ENCODE results near the gene CTSK.
A peak's percentile ranks its signal among the peaks of the same experiment; 100 is the strongest.
"Not testable (repeated sequence)": the region's sequence is repeated elsewhere in the genome, so short reads cannot be mapped to it uniquely, and the experiment has no call there.

The CTSK gene

GRCh38 chr1:150808121-150808520, at the start of gene CTSK:
Gene CTSK, minus strand, starts transcription at chr1:150808260. Its CDS starts 1,455 bp downstream, at chr1:150806805.
- DNase-seq (ENCODE audit: low spot score): peak; percentile 25

GRCh38 chr1:150852734-150853133, 44.7 kb upstream of the CTSK start:
- not testable (repeated sequence) for DNase-seq (ENCODE audit: low spot score)

GRCh38 chr1:150850801-150851362, 42.8 kb upstream of the CTSK start:
- not testable (repeated sequence) for DNase-seq (ENCODE audit: low spot score)

- no peak for DNase-seq (ENCODE audit: low spot score)
Measured at GRCh38 chr1:150846473-150847146, 38.5 kb upstream of the CTSK start.

- no peak for DNase-seq (ENCODE audit: low spot score)
Measured at GRCh38 chr1:150843474-150843873, 35.4 kb upstream of the CTSK start.

- no peak for DNase-seq (ENCODE audit: low spot score)
Measured at GRCh38 chr1:150842964-150843363, 34.9 kb upstream of the CTSK start.

GRCh38 chr1:150842343-150842742, 34.3 kb upstream of the CTSK start:
- DNase-seq (ENCODE audit: low spot score): no peak

GRCh38 chr1:150841626-150842025, 33.6 kb upstream of the CTSK start:
- DNase-seq (ENCODE audit: low spot score): no peak

- DNase-seq (ENCODE audit: low spot score): not testable (repeated sequence)
Measured at GRCh38 chr1:150840850-150841249, 32.8 kb upstream of the CTSK start.

GRCh38 chr1:150836129-150836773, 28.2 kb upstream of the CTSK start:
- no peak for DNase-seq (ENCODE audit: low spot score)

GRCh38 chr1:150833961-150834360, 25.9 kb upstream of the CTSK start:
- DNase-seq (ENCODE audit: low spot score): not testable (repeated sequence)

GRCh38 chr1:150832597-150832996, 24.5 kb upstream of the CTSK start:
- no peak for DNase-seq (ENCODE audit: low spot score)

- DNase-seq (ENCODE audit: low spot score): no peak
Measured at GRCh38 chr1:150829751-150830150, 21.7 kb upstream of the CTSK start.

GRCh38 chr1:150826299-150826698, 18.2 kb upstream of the CTSK start:
- DNase-seq (ENCODE audit: low spot score): no peak

GRCh38 chr1:150820730-150821512, 12.9 kb upstream of the CTSK start:
- DNase-seq (ENCODE audit: low spot score): no peak

- no peak for DNase-seq (ENCODE audit: low spot score)
Measured at GRCh38 chr1:150815871-150816270, 7.8 kb upstream of the CTSK start.

GRCh38 chr1:150813028-150813707, 5.1 kb upstream of the CTSK start:
- DNase-seq (ENCODE audit: low spot score): no peak

- no peak for DNase-seq (ENCODE audit: low spot score)
Measured at GRCh38 chr1:150810958-150811659, 3.0 kb upstream of the CTSK start.

GRCh38 chr1:150809651-150810050, 1.6 kb upstream of the CTSK start:
- no peak for DNase-seq (ENCODE audit: low spot score)

GRCh38 chr1:150808846-150809245, 786 bp upstream of the CTSK start:
- no peak for DNase-seq (ENCODE audit: low spot score)

GRCh38 chr1:150807249-150808023, 624 bp downstream of the CTSK start:
- no peak for DNase-seq (ENCODE audit: low spot score)

Data from putamen (tissue), 1 donor.